PC-9 (cell line): ENCODE measurements around the gene ABCC6.
"Not testable (repeated sequence)": the region's sequence is repeated elsewhere in the genome, so short reads cannot be mapped to it uniquely, and the experiment has no call there.

Source experiments
- EZH2 ChIP-seq: fragments of 200-600 bp; sonication (generic); IDR thresholded peaks from 2 replicates; pipeline ENCODE4 v1.8.0; 2017; ENCODE audit warnings: antibody characterized with exemption, low read depth
- TF ChIP-seq, protein P1 (sequence below): fragments of 200-600 bp; sonication (generic); conservative IDR thresholded peaks from 2 replicates; pipeline ENCODE4 v1.6.1; 2017; ENCODE audit warnings: mixed run types, antibody characterized with exemption, mild to moderate bottlenecking, moderate library complexity

GRCh38 chr16:16190966-16191365 lies 32.3 kb downstream of the ABCC6 start:
- TF ChIP-seq, protein P1, sequence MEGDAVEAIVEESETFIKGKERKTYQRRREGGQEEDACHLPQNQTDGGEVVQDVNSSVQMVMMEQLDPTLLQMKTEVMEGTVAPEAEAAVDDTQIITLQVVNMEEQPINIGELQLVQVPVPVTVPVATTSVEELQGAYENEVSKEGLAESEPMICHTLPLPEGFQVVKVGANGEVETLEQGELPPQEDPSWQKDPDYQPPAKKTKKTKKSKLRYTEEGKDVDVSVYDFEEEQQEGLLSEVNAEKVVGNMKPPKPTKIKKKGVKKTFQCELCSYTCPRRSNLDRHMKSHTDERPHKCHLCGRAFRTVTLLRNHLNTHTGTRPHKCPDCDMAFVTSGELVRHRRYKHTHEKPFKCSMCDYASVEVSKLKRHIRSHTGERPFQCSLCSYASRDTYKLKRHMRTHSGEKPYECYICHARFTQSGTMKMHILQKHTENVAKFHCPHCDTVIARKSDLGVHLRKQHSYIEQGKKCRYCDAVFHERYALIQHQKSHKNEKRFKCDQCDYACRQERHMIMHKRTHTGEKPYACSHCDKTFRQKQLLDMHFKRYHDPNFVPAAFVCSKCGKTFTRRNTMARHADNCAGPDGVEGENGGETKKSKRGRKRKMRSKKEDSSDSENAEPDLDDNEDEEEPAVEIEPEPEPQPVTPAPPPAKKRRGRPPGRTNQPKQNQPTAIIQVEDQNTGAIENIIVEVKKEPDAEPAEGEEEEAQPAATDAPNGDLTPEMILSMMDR, result not testable (repeated sequence)
- not testable (repeated sequence) for TF ChIP-seq EZH2
